ENCODE results near the gene PHACTR4. TPM values are rescaled to one million over a fixed set of nuclear protein-coding genes. Genes with fewer than 3 reads are reported as not detected.
"Not testable (repeated sequence)": the region's sequence is repeated elsewhere in the genome, so short reads cannot be mapped to it uniquely, and the experiment has no call there.

The PHACTR4 gene
- total and polyA plus RNA-seq, 12 donors: 12.0 to 44.8 (median 23.0) TPM

- 86 to 96% (median 92%) methylated on average over 6 of the region's 6 CpGs for WGBS, 4 donors
- DNase-seq: no peak
- intact Hi-C loops (cut with DNase I): no loop called here
- Histone ChIP-seq H3K4me3 (no peak overlapping the region), H3K4me1 (replicated peaks in 1 of 2) (no peaks in the 10 kb centered on the region), H3K9me3 (replicated peaks in 1 of 3) (no peaks in the 10 kb centered on the region), H3K27me3 (no peaks in the 10 kb centered on the region), H3K27ac (no peak overlapping the region), H3K36me3 (replicated peaks in 1 of 2) (peaks cover 0 to 5% of the 10 kb centered on the region in 2 donors)
- TF ChIP-seq, protein P1, sequence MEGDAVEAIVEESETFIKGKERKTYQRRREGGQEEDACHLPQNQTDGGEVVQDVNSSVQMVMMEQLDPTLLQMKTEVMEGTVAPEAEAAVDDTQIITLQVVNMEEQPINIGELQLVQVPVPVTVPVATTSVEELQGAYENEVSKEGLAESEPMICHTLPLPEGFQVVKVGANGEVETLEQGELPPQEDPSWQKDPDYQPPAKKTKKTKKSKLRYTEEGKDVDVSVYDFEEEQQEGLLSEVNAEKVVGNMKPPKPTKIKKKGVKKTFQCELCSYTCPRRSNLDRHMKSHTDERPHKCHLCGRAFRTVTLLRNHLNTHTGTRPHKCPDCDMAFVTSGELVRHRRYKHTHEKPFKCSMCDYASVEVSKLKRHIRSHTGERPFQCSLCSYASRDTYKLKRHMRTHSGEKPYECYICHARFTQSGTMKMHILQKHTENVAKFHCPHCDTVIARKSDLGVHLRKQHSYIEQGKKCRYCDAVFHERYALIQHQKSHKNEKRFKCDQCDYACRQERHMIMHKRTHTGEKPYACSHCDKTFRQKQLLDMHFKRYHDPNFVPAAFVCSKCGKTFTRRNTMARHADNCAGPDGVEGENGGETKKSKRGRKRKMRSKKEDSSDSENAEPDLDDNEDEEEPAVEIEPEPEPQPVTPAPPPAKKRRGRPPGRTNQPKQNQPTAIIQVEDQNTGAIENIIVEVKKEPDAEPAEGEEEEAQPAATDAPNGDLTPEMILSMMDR (IDR thresholded peaks at IDR 0.05): no peak
- no peak for TF ChIP-seq POLR2A (IDR thresholded peaks at IDR 0.05)
These were observed 168.7 kb downstream of the PHACTR4 start for GRCh38 chr1:28538286-28538685.

GRCh38 chr1:28540651-28541050 is 171.1 kb downstream of the PHACTR4 start:
- no peaks in the 10 kb centered on the region for H3K27me3 ChIP-seq
- no peaks in the 10 kb centered on the region for H3K9me3 ChIP-seq (replicated peaks in 1 of 3)
- intact Hi-C loops (cut with DNase I): no loop called here
- no peak overlapping the region for H3K4me3 ChIP-seq
- DNase-seq: no peak
- H3K4me1 ChIP-seq (replicated peaks in 1 of 2): no peaks in the 10 kb centered on the region
- H3K27ac ChIP-seq: no peak overlapping the region
- 89 to 95% (median 91%) methylated on average over 7 of the region's 7 CpGs for WGBS, 4 donors
- H3K36me3 ChIP-seq (replicated peaks in 1 of 2): no peaks in the 10 kb centered on the region
- TF ChIP-seq POLR2A (IDR thresholded peaks at IDR 0.05): no peak
- TF ChIP-seq, protein P1 (IDR thresholded peaks at IDR 0.05): no peak

DNA sequence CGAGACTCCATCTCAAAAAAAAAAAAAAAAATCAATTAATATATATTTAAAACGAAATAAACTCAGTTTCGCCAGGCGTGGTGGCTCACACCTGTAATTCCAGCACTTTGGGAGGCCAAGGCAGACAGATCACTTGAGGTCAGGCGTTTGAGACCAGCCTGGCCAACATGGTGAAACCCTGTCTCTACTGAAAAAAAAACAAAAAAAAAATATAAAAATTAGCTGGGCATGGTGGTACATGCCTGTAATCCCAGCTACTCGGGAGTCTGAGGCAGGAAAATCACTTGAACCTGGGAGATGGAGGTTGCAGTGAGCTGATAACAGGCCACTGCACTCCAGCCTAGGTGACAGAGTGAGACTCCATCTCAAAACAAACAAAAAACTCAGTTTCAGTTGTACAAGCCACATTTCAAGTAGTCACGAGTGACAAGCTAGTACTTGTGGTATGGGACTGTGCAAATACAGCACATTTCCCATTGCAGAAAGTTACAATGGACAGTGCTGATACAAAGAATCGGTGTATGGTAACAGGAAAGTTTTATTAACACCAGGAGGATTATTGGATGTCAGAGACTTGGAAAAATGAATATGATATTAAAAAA is 172.0 kb downstream of the PHACTR4 start:
- H3K27ac ChIP-seq; DNase-seq; H3K4me1 ChIP-seq (replicated peaks in 1 of 2); H3K9me3 ChIP-seq (replicated peaks in 1 of 3); H3K27me3 ChIP-seq; intact Hi-C loops (cut with DNase I); H3K4me3 ChIP-seq; H3K36me3 ChIP-seq (replicated peaks in 1 of 2): not testable (repeated sequence)
- WGBS, 4 donors: 87 to 94% (median 91%) methylated on average over 8 of the region's 8 CpGs

DNA sequence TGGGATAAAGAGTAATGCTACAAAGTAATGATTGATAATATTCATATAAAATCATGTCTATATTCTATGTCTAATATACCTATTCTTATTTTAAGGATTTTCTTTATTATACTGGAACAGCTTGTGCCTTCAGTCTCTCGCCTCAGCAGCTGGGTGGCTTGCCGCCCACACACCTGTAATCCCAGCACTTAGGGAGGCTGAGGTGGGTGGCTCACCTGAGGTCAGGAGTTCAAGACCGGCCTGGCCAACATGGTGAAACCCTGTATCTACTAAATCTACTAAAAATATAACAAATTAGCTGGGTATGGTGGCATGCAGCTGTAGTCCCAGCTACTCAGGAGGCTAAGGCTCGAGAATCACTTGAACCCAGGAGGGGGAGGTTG is 175.7 kb downstream of the PHACTR4 start:
- Histone ChIP-seq H3K27ac (peak overlapping the region in 1 of 5 donors; percentile 69), H3K4me3 (no peak overlapping the region), H3K9me3 (replicated peaks in 1 of 3) (no peaks in the 10 kb centered on the region), H3K36me3 (replicated peaks in 1 of 2) (no peaks in the 10 kb centered on the region), H3K4me1 (replicated peaks in 1 of 2) (no peaks in the 10 kb centered on the region), H3K27me3 (no peaks in the 10 kb centered on the region)
- intact Hi-C loops (cut with DNase I): no loop called here
- DNase-seq: no peak
- TF ChIP-seq POLR2A (IDR thresholded peaks at IDR 0.05): no peak
- TF ChIP-seq, protein P1 (IDR thresholded peaks at IDR 0.05): no peak
- 93 to 98% (median 95%) methylated on average over 4 of the region's 4 CpGs for WGBS, 4 donors

DNA sequence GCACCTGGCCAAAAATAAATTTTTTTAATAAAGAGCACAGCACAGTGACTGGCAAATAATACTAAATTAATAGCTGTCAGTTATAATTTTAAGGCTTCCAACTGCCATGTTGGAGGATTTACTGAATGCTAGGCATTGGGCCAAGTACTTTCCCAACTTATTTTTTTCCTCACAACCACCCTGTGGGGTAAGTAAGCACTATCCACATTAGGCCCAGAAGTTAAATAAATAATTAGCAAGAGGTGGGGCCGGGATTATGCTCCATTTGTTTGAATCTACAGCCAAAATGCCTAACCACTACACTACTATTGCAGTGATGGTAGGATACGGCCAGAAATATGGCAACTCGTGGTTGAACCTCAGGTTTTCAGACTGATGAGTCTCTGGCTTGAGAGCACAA is 178.8 kb downstream of the PHACTR4 start:
- H3K27me3 ChIP-seq: no peaks in the 10 kb centered on the region
- intact Hi-C loops (cut with DNase I): no loop called here
- no peaks in the 10 kb centered on the region for H3K9me3 ChIP-seq (replicated peaks in 1 of 3)
- WGBS, 4 donors: 75 to 90% (median 84%) methylated on average over 3 of the region's 3 CpGs
- no peak for TF ChIP-seq POLR2A (IDR thresholded peaks at IDR 0.05)
- TF ChIP-seq, protein P1 (IDR thresholded peaks at IDR 0.05): no peak
- H3K27ac ChIP-seq: no peak overlapping the region
- no peaks in the 10 kb centered on the region for H3K4me1 ChIP-seq (replicated peaks in 1 of 2)
- DNase-seq: no peak
- no peak overlapping the region for H3K4me3 ChIP-seq
- no peaks in the 10 kb centered on the region for H3K36me3 ChIP-seq (replicated peaks in 1 of 2)

All from adrenal gland (tissue), 12 donors.